Natural killer cell (primary cell): ENCODE measurements around the gene SARNP. TPM values are rescaled to one million over a fixed set of nuclear protein-coding genes. Genes with fewer than 3 reads are reported as not detected.

Source experiments
- ATAC-seq, 3 donors: fragments of 150-1000 bp in 2 of 3; fragments of 200-7000 bp in 1 of 3; cut with Tn5 transposase; 1 replicate in 1 of 3; 2 replicates in 2 of 3; pipeline ENCODE4 v1.10.0; 2021; ENCODE audit warnings: mild to moderate bottlenecking in 2 of 3, moderate library complexity in 2 of 3
- DNase-seq, 2 donors: peaks; one replicate each; pipeline versions ENCODE4 v3.0.0 to v3.0.0-alpha.2; 2013 to 2021; ENCODE audit warnings: mixed read lengths in 1 of 2
- H3K27ac ChIP-seq: one replicate; pipeline ENCODE4 v1.5.1; 2013; ENCODE audit warnings: mild to moderate bottlenecking, low read length
- H3K27me3 ChIP-seq: one replicate; pipeline ENCODE4 v1.6.1; 2013; ENCODE audit warnings: low read length; ENCODE audit not compliant: control insufficient read depth, insufficient read depth
- H3K36me3 ChIP-seq: one replicate; pipeline ENCODE4 v1.6.1; 2013; ENCODE audit warnings: low read length; ENCODE audit not compliant: control insufficient read depth, insufficient read depth
- H3K4me1 ChIP-seq: one replicate; pipeline ENCODE4 v1.6.1; 2013; ENCODE audit warnings: low read length; ENCODE audit not compliant: control insufficient read depth, insufficient read depth
- H3K4me3 ChIP-seq: one replicate; pipeline ENCODE4 v1.5.1; 2013; ENCODE audit warnings: low read length
- H3K9me3 ChIP-seq: one replicate; pipeline ENCODE4 v1.6.1; 2013; ENCODE audit warnings: low read length; ENCODE audit not compliant: control insufficient read depth, insufficient read depth
- H3K27ac Mint-ChIP-seq, 2 donors: one replicate each; pipeline ENCODE4 v1.8.0; 2022; ENCODE audit warnings: mild to moderate bottlenecking in 2 of 2, mixed read lengths in 2 of 2, moderate library complexity in 1 of 2
- H3K27me3 Mint-ChIP-seq, 2 donors: one replicate each; pipeline ENCODE4 v1.8.0; 2022; ENCODE audit warnings: low read depth in 2 of 2, mixed read lengths in 2 of 2
- H3K36me3 Mint-ChIP-seq: one replicate; pipeline ENCODE4 v1.8.0; 2022; ENCODE audit warnings: mixed read lengths
- H3K4me1 Mint-ChIP-seq, 2 donors: one replicate each; pipeline ENCODE4 v1.8.0; 2022; ENCODE audit warnings: mixed read lengths in 2 of 2
- H3K4me3 Mint-ChIP-seq: one replicate; pipeline ENCODE4 v1.8.0; 2022; ENCODE audit warnings: mild to moderate bottlenecking, moderate library complexity, mixed read lengths
- H3K9me3 Mint-ChIP-seq, 2 donors: one replicate each; pipeline ENCODE4 v1.8.0; 2022; ENCODE audit warnings: mixed read lengths in 2 of 2
- whole genome bisulfite sequencing: methylation state at CpG from one replicate; pipeline ENCODE4 v1.1.7; 2013; ENCODE audit warnings: missing lambda C conversion rate; ENCODE audit not compliant: insufficient coverage; 5-methylcytosine and 5-hydroxymethylcytosine counted together
- intact Hi-C: fragments of 100-400 bp; cut with micrococcal nuclease; formaldehyde crosslinking; loops from one replicate; pipeline ENCODE4 v1.14.2; 2022
- total RNA-seq, 4 donors: library from RNA; stranded (reverse); fragments of 120-200 nt in 1 of 4; gene quantifications; one replicate each; pipeline versions ENCODE4 v1.2.3 to v1.2.4, GENCODE V29; 2013 to 2022
- TF ChIP-seq, protein P1 (sequence below): fragments of 200-600 bp; IDR thresholded peaks from one replicate; pipeline ENCODE4 v1.8.0; 2022; ENCODE audit warnings: antibody characterized with exemption

Gene SARNP
- total RNA-seq, 3 donors from 2014 or later (not counting 1 experiment from before 2014, with no cell fraction given): 50.5 to 57.0 (median 51.2) TPM

DNA sequence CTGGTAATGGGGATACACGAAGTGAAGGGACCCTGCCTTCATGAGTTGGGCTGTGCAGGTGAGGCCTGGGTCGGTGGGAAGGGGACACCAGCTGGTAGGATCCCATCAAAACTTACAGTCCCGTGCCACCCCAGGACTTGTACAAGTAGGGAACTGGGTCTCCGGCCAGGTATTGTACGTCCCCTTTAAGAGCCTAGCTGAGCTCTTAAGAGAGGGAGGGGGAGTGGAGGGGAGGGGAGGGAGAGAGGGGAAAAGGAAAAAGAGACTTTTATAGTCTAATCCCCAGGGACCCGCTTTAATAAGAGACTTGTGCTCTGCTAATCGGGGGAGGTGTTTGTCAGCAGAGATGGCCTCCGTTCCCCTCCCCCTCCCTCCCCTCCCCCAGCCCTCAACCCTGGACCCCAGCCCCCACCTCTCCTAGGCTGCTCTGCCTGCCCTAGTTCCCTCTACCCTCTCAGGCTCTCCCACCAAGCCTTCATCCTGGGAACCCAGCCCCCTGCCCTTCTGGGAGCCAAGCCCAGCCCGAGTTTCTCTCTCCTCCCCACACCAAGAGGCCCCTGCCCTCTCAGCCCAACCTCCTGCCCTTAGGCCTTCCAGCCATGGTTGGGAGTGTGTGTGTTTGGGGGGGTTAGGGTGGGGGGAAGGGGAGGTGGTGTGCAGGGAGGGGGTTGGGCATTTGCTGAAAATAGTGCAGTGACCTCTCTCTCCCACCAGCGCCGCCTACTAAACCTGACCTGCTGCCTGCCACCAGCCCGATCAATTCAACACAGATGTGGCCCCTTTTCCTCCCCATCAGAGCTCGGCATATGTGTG is 72.0 kb downstream of the SARNP start:
- no peaks in the 10 kb centered on the region for H3K9me3 ChIP-seq
- intact Hi-C loops: no loop called here
- Mint-ChIP-seq H3K27me3 (no peaks in the 10 kb centered on the region), H3K9me3 (no peaks in the 10 kb centered on the region), H3K27ac (peak overlapping the region; percentile 6 to 15), H3K4me3 (peak overlapping the region; percentile 70), H3K4me1 (peaks cover 34 to 42% of the 10 kb centered on the region in 2 donors), H3K36me3 (no peaks in the 10 kb centered on the region)
- TF ChIP-seq, protein P1, sequence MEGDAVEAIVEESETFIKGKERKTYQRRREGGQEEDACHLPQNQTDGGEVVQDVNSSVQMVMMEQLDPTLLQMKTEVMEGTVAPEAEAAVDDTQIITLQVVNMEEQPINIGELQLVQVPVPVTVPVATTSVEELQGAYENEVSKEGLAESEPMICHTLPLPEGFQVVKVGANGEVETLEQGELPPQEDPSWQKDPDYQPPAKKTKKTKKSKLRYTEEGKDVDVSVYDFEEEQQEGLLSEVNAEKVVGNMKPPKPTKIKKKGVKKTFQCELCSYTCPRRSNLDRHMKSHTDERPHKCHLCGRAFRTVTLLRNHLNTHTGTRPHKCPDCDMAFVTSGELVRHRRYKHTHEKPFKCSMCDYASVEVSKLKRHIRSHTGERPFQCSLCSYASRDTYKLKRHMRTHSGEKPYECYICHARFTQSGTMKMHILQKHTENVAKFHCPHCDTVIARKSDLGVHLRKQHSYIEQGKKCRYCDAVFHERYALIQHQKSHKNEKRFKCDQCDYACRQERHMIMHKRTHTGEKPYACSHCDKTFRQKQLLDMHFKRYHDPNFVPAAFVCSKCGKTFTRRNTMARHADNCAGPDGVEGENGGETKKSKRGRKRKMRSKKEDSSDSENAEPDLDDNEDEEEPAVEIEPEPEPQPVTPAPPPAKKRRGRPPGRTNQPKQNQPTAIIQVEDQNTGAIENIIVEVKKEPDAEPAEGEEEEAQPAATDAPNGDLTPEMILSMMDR: no peak
- ATAC-seq (no peak), DNase-seq (no peak)
- H3K27me3 ChIP-seq: no peaks in the 10 kb centered on the region
- peaks cover 2% of the 10 kb centered on the region for H3K36me3 ChIP-seq
- 47% methylated on average over 13 of the region's 13 CpGs for WGBS
- H3K4me1 ChIP-seq: peaks cover 25% of the 10 kb centered on the region
- H3K4me3 ChIP-seq: no peak overlapping the region
- H3K27ac ChIP-seq: no peak overlapping the region

DNA sequence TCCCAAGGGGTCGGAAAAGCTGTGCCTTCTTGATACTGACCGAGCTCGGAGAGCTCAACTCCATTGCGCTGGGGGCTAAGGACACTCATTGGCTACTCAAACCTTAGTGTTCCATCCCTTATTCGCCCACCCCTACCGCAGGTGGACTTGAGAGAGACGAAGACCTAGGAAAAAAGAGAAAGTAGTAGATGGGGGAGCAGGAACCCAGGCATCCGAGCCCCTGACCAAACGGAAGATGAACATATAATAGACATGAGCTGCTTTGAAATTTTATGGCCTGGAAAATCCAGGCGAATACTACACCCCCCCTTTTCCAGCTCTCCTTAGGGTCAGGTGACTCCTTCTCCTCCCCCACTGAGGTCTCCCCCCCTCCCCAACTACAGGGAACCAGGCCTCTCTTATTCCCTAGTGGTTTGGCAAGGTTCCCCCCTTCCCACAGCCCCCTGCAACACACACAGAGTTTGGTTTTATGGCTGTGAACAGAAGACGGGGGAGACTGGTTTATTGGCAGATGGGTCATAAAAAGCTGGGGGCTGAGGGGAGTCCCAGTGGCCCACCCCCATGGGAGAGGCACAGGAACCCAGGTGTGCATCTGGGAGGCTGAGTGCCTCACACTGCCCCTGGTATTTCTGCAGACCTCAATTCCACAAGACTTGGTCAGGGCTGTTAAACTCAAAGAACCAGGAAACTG is 73.0 kb downstream of the SARNP start:
- ATAC-seq (no peak), DNase-seq (no peak)
- peak overlapping the region; percentile 81 for H3K4me3 ChIP-seq
- intact Hi-C loops: loop anchor here (5.0 kb wide), 1 partner anchor 183 kb away; the partner anchor contains the start of gene PYM1
- Mint-ChIP-seq H3K27ac (peak overlapping the region; percentile 22 to 35), H3K27me3 (no peaks in the 10 kb centered on the region), H3K4me1 (peaks cover 34 to 42% of the 10 kb centered on the region in 2 donors), H3K4me3 (peak overlapping the region; percentile 92), H3K9me3 (no peaks in the 10 kb centered on the region), H3K36me3 (no peaks in the 10 kb centered on the region)
- H3K27me3 ChIP-seq: no peaks in the 10 kb centered on the region
- no peak overlapping the region for H3K27ac ChIP-seq
- 23% methylated on average over 8 of the region's 11 CpGs for WGBS
- TF ChIP-seq, protein P1: no peak
- H3K4me1 ChIP-seq: peaks cover 25% of the 10 kb centered on the region
- H3K36me3 ChIP-seq: no peaks in the 10 kb centered on the region
- no peaks in the 10 kb centered on the region for H3K9me3 ChIP-seq

DNA sequence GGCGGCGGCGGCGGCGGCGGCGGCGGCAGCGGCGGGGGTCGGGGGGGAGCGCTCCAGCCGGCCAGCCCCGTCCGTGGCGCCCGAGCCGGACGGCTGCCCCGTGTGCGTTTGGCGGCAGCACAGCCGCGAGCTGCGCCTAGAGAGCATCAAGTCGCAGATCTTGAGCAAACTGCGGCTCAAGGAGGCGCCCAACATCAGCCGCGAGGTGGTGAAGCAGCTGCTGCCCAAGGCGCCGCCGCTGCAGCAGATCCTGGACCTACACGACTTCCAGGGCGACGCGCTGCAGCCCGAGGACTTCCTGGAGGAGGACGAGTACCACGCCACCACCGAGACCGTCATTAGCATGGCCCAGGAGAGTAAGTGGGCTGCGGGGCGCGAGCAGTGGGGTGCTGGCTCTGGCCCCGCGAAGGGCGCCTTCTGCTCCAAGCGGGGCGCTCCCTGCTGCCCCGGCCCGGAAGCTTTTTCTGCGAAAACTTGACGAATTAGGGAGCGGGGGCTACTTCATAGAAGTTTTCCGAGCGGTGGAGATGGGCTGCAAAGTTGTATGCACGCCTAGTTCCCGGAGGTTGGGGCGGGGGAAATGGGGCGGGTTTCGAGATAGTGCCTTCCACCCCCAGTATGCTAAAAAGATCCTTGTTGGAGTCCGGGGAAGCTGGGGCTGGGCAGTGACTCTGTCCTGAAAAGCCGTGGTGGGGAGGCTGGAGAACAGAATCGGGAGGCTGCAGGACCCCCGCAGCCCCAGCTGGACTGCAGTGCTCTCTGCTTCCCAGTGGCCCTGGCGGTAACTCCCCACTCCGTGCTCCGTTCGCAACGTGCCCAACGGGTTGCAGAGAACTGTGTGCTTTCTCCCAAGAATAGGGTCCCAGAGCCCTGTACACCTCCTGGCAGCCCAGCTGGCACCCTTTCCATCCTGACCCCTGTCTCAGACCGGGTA is 73.9 kb downstream of the SARNP start:
- H3K27me3 Mint-ChIP-seq: no peaks in the 10 kb centered on the region
- H3K4me1 Mint-ChIP-seq: peaks cover 38 to 42% of the 10 kb centered on the region in 2 donors
- intact Hi-C loops: loop anchor here (2.0 to 5.0 kb wide), 2 partner anchors 184 to 721 kb away; partner anchors contain the start of gene PYM1
- ATAC-seq (peak; percentile 45 to 61 (median 61)), DNase-seq (peak; percentile 43 to 76)
- Histone ChIP-seq H3K4me1 (peaks cover 25% of the 10 kb centered on the region), H3K9me3 (no peaks in the 10 kb centered on the region), H3K27me3 (no peaks in the 10 kb centered on the region), H3K4me3 (peak overlapping the region; percentile 81), H3K36me3 (no peaks in the 10 kb centered on the region), H3K27ac (peak overlapping the region; percentile 52)
- H3K27ac Mint-ChIP-seq: peak overlapping the region; percentile 22 to 35
- TF ChIP-seq, protein P1: no peak
- H3K9me3 Mint-ChIP-seq: no peaks in the 10 kb centered on the region
- no peaks in the 10 kb centered on the region for H3K36me3 Mint-ChIP-seq
- under 1% methylated on average over 73 of the region's 73 CpGs for WGBS
- peak overlapping the region; percentile 92 for H3K4me3 Mint-ChIP-seq
